IPS DF 6.9 (cell line): ENCODE data around the gene CYP2W1.

ENCODE experiments used
- DNase-seq: peaks from one replicate; pipeline ENCODE4 v3.0.0-alpha.2; 2013; ENCODE audit warnings: low read depth, low spot score
- H3K27ac ChIP-seq: one replicate; pipeline ENCODE4 v1.5.1; 2013; ENCODE audit warnings: low read length, control low read depth
- H3K27me3 ChIP-seq: 2 replicates; pipeline ENCODE4 v1.6.1; 2013; ENCODE audit warnings: mild to moderate bottlenecking, low read length; ENCODE audit not compliant: control insufficient read depth, insufficient read depth
- H3K36me3 ChIP-seq: 2 replicates; pipeline ENCODE4 v1.6.1; 2013; ENCODE audit warnings: low read length; ENCODE audit not compliant: control insufficient read depth, insufficient read depth
- H3K4me1 ChIP-seq: 2 replicates; pipeline ENCODE4 v1.6.1; 2013; ENCODE audit warnings: low read length; ENCODE audit not compliant: control insufficient read depth, insufficient read depth
- H3K4me3 ChIP-seq: 2 replicates; pipeline ENCODE4 v1.5.1; 2013; ENCODE audit warnings: mild to moderate bottlenecking, low read length
- H3K9me3 ChIP-seq: 2 replicates; pipeline ENCODE4 v1.6.1; 2013; ENCODE audit warnings: low read length, inconsistent platforms; ENCODE audit not compliant: control insufficient read depth, insufficient read depth
- WGBS: extraction: QIAGEN DNeasy Blood & Tissue Kit; methylation state at CpG from one replicate; pipeline ENCODE4 v1.1.7; 2013; ENCODE audit warnings: mixed read lengths, missing lambda C conversion rate; ENCODE audit not compliant: insufficient read length, insufficient coverage; 5-methylcytosine and 5-hydroxymethylcytosine counted together

Gene CYP2W1

GRCh38 chr7:978049-978346 lies 5.0 kb upstream of the CYP2W1 start:
- Histone ChIP-seq H3K4me3 (no peak overlapping the region), H3K36me3 (no peaks in the 10 kb centered on the region), H3K4me1 (peaks cover 2% of the 10 kb centered on the region; the same call in 1 of the 2 replicates), H3K27ac (no peak overlapping the region), H3K27me3 (no peaks in the 10 kb centered on the region), H3K9me3 (no peaks in the 10 kb centered on the region)
- no peak for DNase-seq
- WGBS = no CpG with 5 or more reads among the region's 7 CpGs

- no peak overlapping the region for H3K27ac ChIP-seq
- H3K4me1 ChIP-seq = peaks cover 2% of the 10 kb centered on the region; the same call in 1 of the 2 replicates
- no peak overlapping the region for H3K4me3 ChIP-seq
- H3K27me3 ChIP-seq = no peaks in the 10 kb centered on the region
- no CpG with 5 or more reads among the region's 24 CpGs for WGBS
- H3K36me3 ChIP-seq = no peaks in the 10 kb centered on the region
- no peak for DNase-seq
- H3K9me3 ChIP-seq = no peaks in the 10 kb centered on the region
These were observed 4.4 kb upstream of the CYP2W1 start for GRCh38 chr7:978416-979091.

DNA sequence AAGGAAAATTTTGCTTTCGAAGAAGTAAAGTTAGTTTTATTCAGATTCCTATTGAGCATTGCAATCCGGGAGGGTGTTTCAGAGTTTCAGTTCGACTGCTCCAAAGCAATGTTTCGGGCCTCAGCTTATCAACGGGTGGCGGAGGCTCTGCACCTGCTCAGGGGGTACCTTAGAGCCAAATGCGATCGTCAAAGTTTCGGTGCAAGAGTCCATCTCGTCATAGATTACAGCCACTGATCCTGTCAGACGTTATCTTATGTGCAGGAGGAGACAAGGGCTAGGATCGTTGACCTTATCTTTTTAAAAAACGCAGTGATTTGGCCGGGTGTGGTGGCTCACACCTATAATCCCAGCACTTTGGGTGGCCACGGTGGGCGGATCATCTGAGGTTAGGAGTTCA lies 3.8 kb upstream of the CYP2W1 start:
- peaks cover 2% of the 10 kb centered on the region; the same call in 1 of the 2 replicates for H3K4me1 ChIP-seq
- H3K36me3 ChIP-seq = no peaks in the 10 kb centered on the region
- no peak for DNase-seq
- no CpG with 5 or more reads among the region's 16 CpGs for WGBS
- H3K9me3 ChIP-seq = no peaks in the 10 kb centered on the region
- H3K27me3 ChIP-seq = no peaks in the 10 kb centered on the region
- H3K27ac ChIP-seq = no peak overlapping the region
- H3K4me3 ChIP-seq = no peak overlapping the region

GRCh38 chr7:979886-980571 lies 3.0 kb upstream of the CYP2W1 start:
- Histone ChIP-seq H3K4me1 (peaks cover 2% of the 10 kb centered on the region; the same call in 1 of the 2 replicates), H3K9me3 (no peaks in the 10 kb centered on the region), H3K36me3 (no peaks in the 10 kb centered on the region), H3K27me3 (no peaks in the 10 kb centered on the region), H3K4me3 (no peak overlapping the region), H3K27ac (no peak overlapping the region)
- no CpG with 5 or more reads among the region's 15 CpGs for WGBS
- DNase-seq = no peak

DNA sequence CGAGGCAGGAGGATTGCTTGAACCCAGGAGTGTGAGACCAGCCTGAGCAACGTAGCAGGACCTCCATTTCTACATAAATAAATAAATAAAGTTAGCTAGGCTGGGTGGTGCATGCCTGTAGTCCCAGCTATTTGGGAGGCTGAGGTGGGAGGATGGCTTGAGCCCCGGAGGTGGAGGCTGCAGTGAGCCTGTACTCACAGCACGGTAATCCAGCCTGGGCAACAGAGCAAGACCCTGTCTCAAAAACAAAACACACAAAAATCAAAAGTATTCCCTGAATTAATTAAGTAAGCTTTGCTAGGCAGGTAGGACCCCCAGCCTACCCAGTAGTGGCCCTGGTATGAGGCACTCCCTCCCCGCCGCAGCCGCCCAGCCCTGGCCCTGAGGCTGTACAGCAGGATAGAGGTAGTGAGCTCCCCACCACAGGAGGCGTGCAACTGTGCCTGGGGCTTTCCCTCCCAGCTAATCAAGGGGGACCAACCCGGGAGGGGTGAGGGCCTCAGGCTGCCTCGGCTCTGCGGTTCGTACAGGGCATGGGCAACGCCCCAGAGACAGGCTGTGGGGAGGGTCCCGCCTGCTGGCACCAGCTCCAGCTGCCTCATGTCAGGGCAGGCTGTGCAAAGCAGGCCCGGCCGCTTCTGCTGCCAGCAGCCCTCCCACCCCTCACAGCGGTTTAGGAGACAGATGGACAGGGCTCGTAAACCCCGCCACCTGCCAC lies 1.0 kb upstream of the CYP2W1 start:
- no peak overlapping the region for H3K4me3 ChIP-seq
- no peaks in the 10 kb centered on the region for H3K27me3 ChIP-seq
- H3K4me1 ChIP-seq = no peaks in the 10 kb centered on the region; the same call in 1 of the 2 replicates
- no peaks in the 10 kb centered on the region for H3K9me3 ChIP-seq
- no peak overlapping the region for H3K27ac ChIP-seq
- no peaks in the 10 kb centered on the region for H3K36me3 ChIP-seq
- no CpG with 5 or more reads among the region's 19 CpGs for WGBS
- no peak for DNase-seq

- H3K9me3 ChIP-seq = no peaks in the 10 kb centered on the region
- no peak overlapping the region for H3K4me3 ChIP-seq
- no peaks in the 10 kb centered on the region for H3K36me3 ChIP-seq
- DNase-seq = no peak
- no peaks in the 10 kb centered on the region for H3K27me3 ChIP-seq
- WGBS = no CpG with 5 or more reads among the region's 10 CpGs
- no peaks in the 10 kb centered on the region; the same call in 1 of the 2 replicates for H3K4me1 ChIP-seq
- no peak overlapping the region for H3K27ac ChIP-seq
These were observed 424 bp upstream of the CYP2W1 start for GRCh38 chr7:982511-983003.

DNA sequence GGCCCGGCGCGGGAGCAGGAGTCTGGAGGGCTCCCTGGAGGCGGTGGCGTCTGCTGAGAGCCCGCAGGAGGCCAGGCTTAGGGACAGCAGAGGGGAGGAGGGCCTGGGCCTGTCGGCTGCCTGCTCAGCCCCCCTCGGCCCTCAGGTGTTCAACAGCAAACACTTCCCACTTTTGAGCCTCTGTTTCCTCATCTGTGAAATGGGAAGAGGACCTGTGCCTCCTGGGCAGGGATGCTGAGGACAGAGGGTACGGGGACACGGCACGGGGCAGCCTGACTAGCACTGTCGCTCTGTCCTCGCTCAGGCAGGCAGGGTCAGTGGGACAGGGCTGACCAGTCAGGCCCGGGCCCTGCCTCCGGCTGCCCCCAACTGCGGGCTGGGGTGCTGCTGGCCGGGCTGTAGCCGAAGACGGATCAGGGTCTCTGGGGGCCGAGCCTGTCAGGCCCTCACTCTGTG lies 663 bp downstream of the CYP2W1 start:
- Histone ChIP-seq H3K36me3 (no peaks in the 10 kb centered on the region; the same call in 1 of the 2 replicates), H3K4me3 (no peak overlapping the region), H3K27me3 (no peaks in the 10 kb centered on the region), H3K9me3 (no peaks in the 10 kb centered on the region), H3K27ac (no peak overlapping the region), H3K4me1 (no peaks in the 10 kb centered on the region; the same call in 1 of the 2 replicates)
- DNase-seq = no peak
- WGBS = no CpG with 5 or more reads among the region's 20 CpGs

- no peaks in the 10 kb centered on the region for H3K9me3 ChIP-seq
- H3K27ac ChIP-seq = no peak overlapping the region
- H3K27me3 ChIP-seq = no peaks in the 10 kb centered on the region
- WGBS = no CpG with 5 or more reads among the region's 39 CpGs
- DNase-seq = no peak
- H3K4me3 ChIP-seq = no peak overlapping the region
- no peaks in the 10 kb centered on the region; the same call in 1 of the 2 replicates for H3K36me3 ChIP-seq
- no peaks in the 10 kb centered on the region; the same call in 1 of the 2 replicates for H3K4me1 ChIP-seq
These were observed 1.6 kb downstream of the CYP2W1 start for GRCh38 chr7:984361-985126.

- no peaks in the 10 kb centered on the region for H3K9me3 ChIP-seq
- DNase-seq = no peak
- H3K27ac ChIP-seq = no peak overlapping the region
- no peaks in the 10 kb centered on the region; the same call in 1 of the 2 replicates for H3K36me3 ChIP-seq
- no CpG with 5 or more reads among the region's 16 CpGs for WGBS
- no peaks in the 10 kb centered on the region; the same call in 1 of the 2 replicates for H3K4me1 ChIP-seq
- no peaks in the 10 kb centered on the region for H3K27me3 ChIP-seq
- H3K4me3 ChIP-seq = no peak overlapping the region
These were observed 2.1 kb downstream of the CYP2W1 start for GRCh38 chr7:985127-985416.
